ENCODE data around the gene PEMT. TPM values are rescaled to one million over a fixed set of nuclear protein-coding genes. Genes with fewer than 3 reads are reported as not detected.

The PEMT gene
- total and polyA plus RNA-seq, 2 experiments from 2014 or later: 54.8 to 55.2 TPM

DNA sequence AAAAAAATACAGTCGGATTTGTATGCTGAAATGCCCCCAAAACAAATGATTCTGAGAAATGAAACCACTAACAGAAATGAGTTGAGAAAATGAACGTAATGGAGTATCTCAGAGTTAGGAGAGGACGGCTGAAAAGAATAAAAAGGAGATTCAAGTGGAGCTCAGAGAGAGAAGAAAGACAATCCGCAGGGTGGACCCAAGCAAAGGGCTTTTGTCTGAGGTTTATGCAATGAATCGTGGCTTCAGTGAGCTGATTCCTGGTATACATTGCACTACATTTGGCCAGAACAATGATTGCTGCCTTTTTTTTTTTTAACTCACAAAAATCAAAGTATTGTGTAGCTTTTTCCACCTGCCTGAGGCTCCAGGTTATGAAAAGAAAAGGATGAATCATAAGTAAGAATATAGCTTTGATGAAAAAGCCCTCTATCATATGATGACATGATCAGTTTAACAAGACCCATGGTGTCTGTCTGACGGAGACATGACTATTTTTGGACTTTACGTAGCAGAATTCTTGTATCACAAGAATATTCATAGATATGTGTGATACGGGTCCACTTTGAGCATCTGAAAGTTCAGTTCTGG is 119.1 kb downstream of the PEMT start (continued):
- TF ChIP-seq, protein P1, sequence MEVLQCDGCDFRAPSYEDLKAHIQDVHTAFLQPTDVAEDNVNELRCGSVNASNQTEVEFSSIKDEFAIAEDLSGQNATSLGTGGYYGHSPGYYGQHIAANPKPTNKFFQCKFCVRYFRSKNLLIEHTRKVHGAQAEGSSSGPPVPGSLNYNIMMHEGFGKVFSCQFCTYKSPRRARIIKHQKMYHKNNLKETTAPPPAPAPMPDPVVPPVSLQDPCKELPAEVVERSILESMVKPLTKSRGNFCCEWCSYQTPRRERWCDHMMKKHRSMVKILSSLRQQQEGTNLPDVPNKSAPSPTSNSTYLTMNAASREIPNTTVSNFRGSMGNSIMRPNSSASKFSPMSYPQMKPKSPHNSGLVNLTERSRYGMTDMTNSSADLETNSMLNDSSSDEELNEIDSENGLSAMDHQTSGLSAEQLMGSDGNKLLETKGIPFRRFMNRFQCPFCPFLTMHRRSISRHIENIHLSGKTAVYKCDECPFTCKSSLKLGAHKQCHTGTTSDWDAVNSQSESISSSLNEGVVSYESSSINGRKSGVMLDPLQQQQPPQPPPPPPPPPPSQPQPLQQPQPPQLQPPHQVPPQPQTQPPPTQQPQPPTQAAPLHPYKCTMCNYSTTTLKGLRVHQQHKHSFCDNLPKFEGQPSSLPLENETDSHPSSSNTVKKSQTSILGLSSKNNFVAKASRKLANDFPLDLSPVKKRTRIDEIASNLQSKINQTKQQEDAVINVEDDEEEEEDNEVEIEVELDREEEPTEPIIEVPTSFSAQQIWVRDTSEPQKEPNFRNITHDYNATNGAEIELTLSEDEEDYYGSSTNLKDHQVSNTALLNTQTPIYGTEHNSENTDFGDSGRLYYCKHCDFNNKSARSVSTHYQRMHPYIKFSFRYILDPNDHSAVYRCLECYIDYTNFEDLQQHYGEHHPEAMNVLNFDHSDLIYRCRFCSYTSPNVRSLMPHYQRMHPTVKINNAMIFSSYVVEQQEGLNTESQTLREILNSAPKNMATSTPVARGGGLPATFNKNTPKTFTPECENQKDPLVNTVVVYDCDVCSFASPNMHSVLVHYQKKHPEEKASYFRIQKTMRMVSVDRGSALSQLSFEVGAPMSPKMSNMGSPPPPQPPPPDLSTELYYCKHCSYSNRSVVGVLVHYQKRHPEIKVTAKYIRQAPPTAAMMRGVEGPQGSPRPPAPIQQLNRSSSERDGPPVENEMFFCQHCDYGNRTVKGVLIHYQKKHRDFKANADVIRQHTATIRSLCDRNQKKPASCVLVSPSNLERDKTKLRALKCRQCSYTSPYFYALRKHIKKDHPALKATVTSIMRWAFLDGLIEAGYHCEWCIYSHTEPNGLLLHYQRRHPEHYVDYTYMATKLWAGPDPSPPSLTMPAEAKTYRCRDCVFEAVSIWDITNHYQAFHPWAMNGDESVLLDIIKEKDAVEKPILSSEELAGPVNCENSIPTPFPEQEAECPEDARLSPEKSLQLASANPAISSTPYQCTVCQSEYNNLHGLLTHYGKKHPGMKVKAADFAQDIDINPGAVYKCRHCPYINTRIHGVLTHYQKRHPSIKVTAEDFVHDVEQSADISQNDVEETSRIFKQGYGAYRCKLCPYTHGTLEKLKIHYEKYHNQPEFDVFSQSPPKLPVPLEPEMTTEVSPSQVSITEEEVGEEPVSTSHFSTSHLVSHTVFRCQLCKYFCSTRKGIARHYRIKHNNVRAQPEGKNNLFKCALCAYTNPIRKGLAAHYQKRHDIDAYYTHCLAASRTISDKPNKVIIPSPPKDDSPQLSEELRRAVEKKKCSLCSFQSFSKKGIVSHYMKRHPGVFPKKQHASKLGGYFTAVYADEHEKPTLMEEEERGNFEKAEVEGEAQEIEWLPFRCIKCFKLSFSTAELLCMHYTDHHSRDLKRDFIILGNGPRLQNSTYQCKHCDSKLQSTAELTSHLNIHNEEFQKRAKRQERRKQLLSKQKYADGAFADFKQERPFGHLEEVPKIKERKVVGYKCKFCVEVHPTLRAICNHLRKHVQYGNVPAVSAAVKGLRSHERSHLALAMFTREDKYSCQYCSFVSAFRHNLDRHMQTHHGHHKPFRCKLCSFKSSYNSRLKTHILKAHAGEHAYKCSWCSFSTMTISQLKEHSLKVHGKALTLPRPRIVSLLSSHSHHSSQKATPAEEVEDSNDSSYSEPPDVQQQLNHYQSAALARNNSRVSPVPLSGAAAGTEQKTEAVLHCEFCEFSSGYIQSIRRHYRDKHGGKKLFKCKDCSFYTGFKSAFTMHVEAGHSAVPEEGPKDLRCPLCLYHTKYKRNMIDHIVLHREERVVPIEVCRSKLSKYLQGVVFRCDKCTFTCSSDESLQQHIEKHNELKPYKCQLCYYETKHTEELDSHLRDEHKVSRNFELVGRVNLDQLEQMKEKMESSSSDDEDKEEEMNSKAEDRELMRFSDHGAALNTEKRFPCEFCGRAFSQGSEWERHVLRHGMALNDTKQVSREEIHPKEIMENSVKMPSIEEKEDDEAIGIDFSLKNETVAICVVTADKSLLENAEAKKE (CRISPR knock-in tag; IDR thresholded peaks at IDR 0.05): no peak
- TF ChIP-seq, protein P2, sequence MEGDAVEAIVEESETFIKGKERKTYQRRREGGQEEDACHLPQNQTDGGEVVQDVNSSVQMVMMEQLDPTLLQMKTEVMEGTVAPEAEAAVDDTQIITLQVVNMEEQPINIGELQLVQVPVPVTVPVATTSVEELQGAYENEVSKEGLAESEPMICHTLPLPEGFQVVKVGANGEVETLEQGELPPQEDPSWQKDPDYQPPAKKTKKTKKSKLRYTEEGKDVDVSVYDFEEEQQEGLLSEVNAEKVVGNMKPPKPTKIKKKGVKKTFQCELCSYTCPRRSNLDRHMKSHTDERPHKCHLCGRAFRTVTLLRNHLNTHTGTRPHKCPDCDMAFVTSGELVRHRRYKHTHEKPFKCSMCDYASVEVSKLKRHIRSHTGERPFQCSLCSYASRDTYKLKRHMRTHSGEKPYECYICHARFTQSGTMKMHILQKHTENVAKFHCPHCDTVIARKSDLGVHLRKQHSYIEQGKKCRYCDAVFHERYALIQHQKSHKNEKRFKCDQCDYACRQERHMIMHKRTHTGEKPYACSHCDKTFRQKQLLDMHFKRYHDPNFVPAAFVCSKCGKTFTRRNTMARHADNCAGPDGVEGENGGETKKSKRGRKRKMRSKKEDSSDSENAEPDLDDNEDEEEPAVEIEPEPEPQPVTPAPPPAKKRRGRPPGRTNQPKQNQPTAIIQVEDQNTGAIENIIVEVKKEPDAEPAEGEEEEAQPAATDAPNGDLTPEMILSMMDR (conservative IDR thresholded peaks at IDR 0.05; ENCODE audit: low read depth in 2 of 2): no peak

DNA sequence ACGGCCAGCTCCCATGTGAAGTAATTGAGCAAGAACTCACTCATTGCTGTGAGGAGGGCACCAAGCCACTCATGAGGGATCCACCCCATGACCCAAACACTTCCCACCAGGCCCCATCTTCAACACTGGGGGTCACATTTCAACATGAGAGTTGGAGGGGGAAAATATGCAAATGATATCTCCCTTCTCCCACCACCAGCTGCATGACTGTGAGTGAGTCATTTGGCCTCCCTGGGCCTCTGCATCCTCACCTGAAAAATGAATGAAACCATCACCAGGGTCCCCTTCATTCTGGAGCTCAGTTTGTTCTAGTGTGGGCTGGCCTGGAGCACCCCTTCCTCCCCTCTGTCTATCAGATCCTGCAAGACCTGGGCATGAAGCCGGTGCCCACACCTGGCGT is 121.5 kb downstream of the PEMT start:
- no peaks in the 10 kb centered on the region for H3F3A ChIP-seq (replicated peaks; ENCODE audit: low read depth)
- Mint-ChIP-seq H3K27me3 (ENCODE audit: insufficient read depth, low read depth, poor library complexity) (peaks cover 10% of the 10 kb centered on the region), H3K9me3 (no peaks in the 10 kb centered on the region), H3K27ac (no peak overlapping the region), H3K4me1 (no peaks in the 10 kb centered on the region), H3K36me3 (ENCODE audit: low read depth) (no peaks in the 10 kb centered on the region), H3K4me3 (no peak overlapping the region)
- no peaks in the 10 kb centered on the region for H3K4me1 ChIP-seq (ENCODE audit: insufficient read depth)
- no peaks in the 10 kb centered on the region for H3K79me2 ChIP-seq (replicated peaks; ENCODE audit: insufficient read depth)
- no peak overlapping the region for H3K4me2 ChIP-seq
- no peaks in the 10 kb centered on the region for H3K36me3 ChIP-seq (ENCODE audit: insufficient read depth)
- no peak overlapping the region for H3K27ac ChIP-seq (ENCODE audit: low read depth)
- H2AFZ ChIP-seq: no peak overlapping the region
- H4K20me1 ChIP-seq (replicated peaks; ENCODE audit: insufficient read depth): no peaks in the 10 kb centered on the region
- no peaks in the 10 kb centered on the region for H3K9me2 ChIP-seq (ENCODE audit: insufficient read depth)
- no peaks in the 10 kb centered on the region for H3K27me3 ChIP-seq (ENCODE audit: insufficient read depth)
- no peak for ATAC-seq
- H3K4me3 ChIP-seq: no peak overlapping the region
- DNase-seq (ENCODE audit: low spot score): no peak
- TF ChIP-seq, protein P3, sequence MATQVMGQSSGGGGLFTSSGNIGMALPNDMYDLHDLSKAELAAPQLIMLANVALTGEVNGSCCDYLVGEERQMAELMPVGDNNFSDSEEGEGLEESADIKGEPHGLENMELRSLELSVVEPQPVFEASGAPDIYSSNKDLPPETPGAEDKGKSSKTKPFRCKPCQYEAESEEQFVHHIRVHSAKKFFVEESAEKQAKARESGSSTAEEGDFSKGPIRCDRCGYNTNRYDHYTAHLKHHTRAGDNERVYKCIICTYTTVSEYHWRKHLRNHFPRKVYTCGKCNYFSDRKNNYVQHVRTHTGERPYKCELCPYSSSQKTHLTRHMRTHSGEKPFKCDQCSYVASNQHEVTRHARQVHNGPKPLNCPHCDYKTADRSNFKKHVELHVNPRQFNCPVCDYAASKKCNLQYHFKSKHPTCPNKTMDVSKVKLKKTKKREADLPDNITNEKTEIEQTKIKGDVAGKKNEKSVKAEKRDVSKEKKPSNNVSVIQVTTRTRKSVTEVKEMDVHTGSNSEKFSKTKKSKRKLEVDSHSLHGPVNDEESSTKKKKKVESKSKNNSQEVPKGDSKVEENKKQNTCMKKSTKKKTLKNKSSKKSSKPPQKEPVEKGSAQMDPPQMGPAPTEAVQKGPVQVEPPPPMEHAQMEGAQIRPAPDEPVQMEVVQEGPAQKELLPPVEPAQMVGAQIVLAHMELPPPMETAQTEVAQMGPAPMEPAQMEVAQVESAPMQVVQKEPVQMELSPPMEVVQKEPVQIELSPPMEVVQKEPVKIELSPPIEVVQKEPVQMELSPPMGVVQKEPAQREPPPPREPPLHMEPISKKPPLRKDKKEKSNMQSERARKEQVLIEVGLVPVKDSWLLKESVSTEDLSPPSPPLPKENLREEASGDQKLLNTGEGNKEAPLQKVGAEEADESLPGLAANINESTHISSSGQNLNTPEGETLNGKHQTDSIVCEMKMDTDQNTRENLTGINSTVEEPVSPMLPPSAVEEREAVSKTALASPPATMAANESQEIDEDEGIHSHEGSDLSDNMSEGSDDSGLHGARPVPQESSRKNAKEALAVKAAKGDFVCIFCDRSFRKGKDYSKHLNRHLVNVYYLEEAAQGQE (IDR thresholded peaks at IDR 0.05; ENCODE audit: unreplicated experiment): no peak
- no peak for TF ChIP-seq ZNF114 (CRISPR knock-in tag; IDR thresholded peaks at IDR 0.05)
- no peak for TF ChIP-seq EZH2 (IDR thresholded peaks at IDR 0.05; ENCODE audit: low read depth, unreplicated experiment)
- TF ChIP-seq STAT1 (IDR thresholded peaks at IDR 0.05; ENCODE audit: unreplicated experiment): no peak
- TF ChIP-seq NANOG (IDR thresholded peaks at IDR 0.05; ENCODE audit: borderline replicate concordance): no peak
- TF ChIP-seq CREB1 (CRISPR knock-in tag; IDR thresholded peaks at IDR 0.05; ENCODE audit: low read depth): no peak
- no peak for TF ChIP-seq EZH2phosphoT487 (IDR thresholded peaks at IDR 0.05; ENCODE audit: unreplicated experiment)
- no peak for TF ChIP-seq POLR2AphosphoS5 (IDR thresholded peaks at IDR 0.05; ENCODE audit: low read depth)
- TF ChIP-seq JUNB (IDR thresholded peaks at IDR 0.05; ENCODE audit: unreplicated experiment): no peak
- TF ChIP-seq, protein P2 (conservative IDR thresholded peaks at IDR 0.05; ENCODE audit: low read depth in 2 of 2): no peak
